ENCODE results near the gene SNTA1. TPM values are rescaled to one million over a fixed set of nuclear protein-coding genes. Genes with fewer than 3 reads are reported as not detected.

The SNTA1 gene
- 5.9 and 12.0 TPM in 2 replicates for total RNA-seq (2011; cell fraction: chromatin; rRNA removed; ENCODE audit: low replicate concordance)
- 13.7 and 14.1 TPM in 2 replicates for total RNA-seq (2011; cell fraction: nucleolus; rRNA removed)
- 10.3 and 11.0 TPM in 2 replicates for total RNA-seq (2011; cell fraction: nucleoplasm; rRNA removed)
- 40.8 and 50.9 TPM in 2 replicates for total RNA-seq (2014; rRNA removed)
- total RNA-seq (2014; rRNA removed; fragmentation: Illumina TruSeq; extraction: Trizol) = 9.1 and 9.8 TPM in 2 replicates
- total RNA-seq (2015; rRNA removed; fragmentation: Illumina TruSeq; extraction: Trizol) = 19.6 and 20.3 TPM in 2 replicates
- total RNA-seq (2021) = 35.3 and 35.4 TPM in 2 replicates
- polyA plus RNA-seq (2011; rRNA removed) = 20.2 and 22.1 TPM in 2 replicates
- polyA plus RNA-seq (2011; cell fraction: cytosol; rRNA removed) = 28.9 and 54.5 TPM in 2 replicates
- polyA plus RNA-seq (2011; cell fraction: nucleus; rRNA removed) = 13.7 and 18.7 TPM in 2 replicates
- 22.4 and 26.1 TPM in 2 replicates for polyA plus RNA-seq (2012)
- polyA plus RNA-seq (2014; fragmentation: Illumina TruSeq; extraction: Trizol) = 21.2 and 23.5 TPM in 2 replicates
- 1 to 10 TPM; 1.2 to 2.0 TPM for polyA plus RNA-seq (2014; fragmentation: Nextera tagmentation; extraction: Ambion mirVana)
- 30.7 and 32.9 TPM in 2 replicates for polyA plus RNA-seq (2014; rRNA removed)
- 8.0 and 13.9 TPM in 2 replicates for polyA minus RNA-seq (2011; rRNA and poly(A)+ RNA removed)
- 15.7 and 15.9 TPM in 2 replicates for polyA minus RNA-seq (2011; cell fraction: cytosol; rRNA and poly(A)+ RNA removed)
- polyA minus RNA-seq (2011; cell fraction: nucleus; rRNA and poly(A)+ RNA removed) = 3.5 and 4.8 TPM in 2 replicates
- percentile 60 among the genes with signal in this experiment for Bru-seq, nascent RNA
- percentile 53 among the genes with signal in this experiment for BruChase-seq, experiment 1, labeled RNA remaining after a 2-hour chase
- percentile 53 among the genes with signal in this experiment for BruChase-seq, experiment 2, labeled RNA remaining after a 6-hour chase
- long read RNA-seq, experiment 1, transcript SNTA1-201 (8 exons, 2,342 nt) = major isoform, 89 of 200 reads
- long read RNA-seq, experiment 1, partial matches to known transcripts = 86 of 200 reads
- long read RNA-seq, experiment 1, other reads (novel, unspliced or antisense) = 25 of 200 reads
- long read RNA-seq, experiment 2, transcript SNTA1-201 (8 exons, 2,342 nt) = major isoform, 35 of 62 reads
- long read RNA-seq, experiment 2, partial matches to known transcripts = 9 of 62 reads
- long read RNA-seq, experiment 2, other reads (novel, unspliced or antisense) = 18 of 62 reads
- long read RNA-seq, experiment 3, partial matches to known transcripts = 7 of 11 reads
- long read RNA-seq, experiment 3, other reads (novel, unspliced or antisense) = 3 of 11 reads

GRCh38 chr20:33443512-33444239 lies at the start of gene SNTA1:
TSS of gene SNTA1 (minus strand) at chr20:33443763. CDS start at chr20:33443620, 143 bp downstream.
- BruUV-seq (replicated peaks) = no TSS peak
- peak; percentile 96 to 98 (median 98) for DNase-seq (ENCODE audit: extremely low read depth in 1 of 4, low spot score in 3 of 4)
- TF ChIP-seq BMI1 (IDR thresholded peaks at IDR 0.05; ENCODE audit: low read length) (no peak), TEAD1 (CRISPR knock-in tag; IDR thresholded peaks at IDR 0.05) (0 out of 4 replicates have a peak, but pooled peaks of 1 of the 2 experiments have one; percentile 32), C11orf30 (IDR thresholded peaks at IDR 0.05; ENCODE audit: low read depth) (no peak), ILK (tag; IDR thresholded peaks at IDR 0.05; ENCODE audit: borderline replicate concordance, low read depth) (no peak), IFI16 (CRISPR knock-in tag; IDR thresholded peaks at IDR 0.05) (no peak), SRF (CRISPR knock-in tag; IDR thresholded peaks at IDR 0.05) (0 out of 4 replicates have a peak, but pooled peaks of 1 of the 2 experiments have one; percentile 3)

More at GRCh38 chr20:33443512-33444239, at the start of gene SNTA1:
- Histone ChIP-seq H3K4me3 (peak within 1 kb of the TSS; percentile 78), H3K36me3 (ENCODE audit: control insufficient read depth, insufficient read depth, low read length) (peaks cover 4% of the 10 kb centered on the region; the same call in 1 of the 3 replicates), H3K9me3 (replicated peaks; ENCODE audit: control insufficient read depth, insufficient read depth, low read depth, low read length) (no peaks in the 10 kb centered on the region), H3K27ac (ENCODE audit: extremely low read depth, low read depth, low read length) (peak within 1 kb of the TSS; percentile 76), H3K4me2 (ENCODE audit: insufficient read depth, low read length) (peak within 1 kb of the TSS; percentile 93), H3K4me1 (replicated peaks in 1 of 2; ENCODE audit: control insufficient read depth in 2 of 2, insufficient read depth in 2 of 2, low read length in 2 of 2) (peaks cover 34 to 38% of the 10 kb centered on the region in 2 experiments; a peak in 4 of 5 replicates), H3K27me3 (ENCODE audit: control insufficient read depth in 2 of 2, insufficient read depth in 2 of 2, low read length in 2 of 2) (no peaks in the 10 kb centered on the region), H3K9ac (ENCODE audit: insufficient read depth in 1 of 2, low read depth in 2 of 2, low read length in 2 of 2) (peak within 1 kb of the TSS; percentile 59 to 94), H3K79me2 (ENCODE audit: control insufficient read depth, insufficient read depth, low read length) (peaks cover 23% of the 10 kb centered on the region; the same call in 2 of the 3 replicates), H2AFZ (ENCODE audit: low read depth, low read length) (peak within 1 kb of the TSS; percentile 99), H3K9me1 (ENCODE audit: control insufficient read depth, insufficient read depth, low read length) (no peaks in the 10 kb centered on the region), H4K20me1 (replicated peaks; ENCODE audit: control insufficient read depth, insufficient read depth, low read length) (no peaks in the 10 kb centered on the region)
- POLR2A ChIA-PET = interaction anchor here (0.6 to 2.2 kb wide), 8 partner anchors 11 to 234 kb away, joined by 3 to 7 read pairs (median 4); no protein-coding TSS in a partner anchor
- peak; percentile 96 for ATAC-seq
- under 1% methylated on average over 41 of the region's 75 CpGs for WGBS (ENCODE audit: insufficient coverage, low coverage, missing lambda C conversion rate)
- CTCF ChIA-PET (ENCODE audit: low intra/inter-chr PET ratio) = interaction anchor here (0.7 kb wide), 1 partner anchor 70 kb away, joined by 3 read pairs; no protein-coding TSS in a partner anchor
- no peak for FAIRE-seq
- in situ Hi-C loops (cut with MboI) = no loop called here
- intact Hi-C loops (cut with micrococcal nuclease) = loop anchor here (2.0 to 5.0 kb wide), 2 partner anchors 27 to 41 kb away; partner anchors contain the start of gene CDK5RAP1
